GM10266 (cell line): ENCODE results near the gene CSNK1E.

Source experiments
- DNase-seq: peaks from one replicate; pipeline ENCODE4 v3.0.0; 2012; ENCODE audit errors: extremely low spot score
- CTCF ChIP-seq: IDR thresholded peaks from 2 replicates; pipeline ENCODE4 v1.5.1; 2012; ENCODE audit warnings: mild to moderate bottlenecking, low read depth; ENCODE audit not compliant: control insufficient read depth, insufficient read depth; ENCODE audit errors: missing control alignments

Gene CSNK1E

GRCh38 chr22:38246046-38246658 lies 71.1 kb downstream of the CSNK1E start:
- TF ChIP-seq CTCF: no peak
- DNase-seq: no peak

DNA sequence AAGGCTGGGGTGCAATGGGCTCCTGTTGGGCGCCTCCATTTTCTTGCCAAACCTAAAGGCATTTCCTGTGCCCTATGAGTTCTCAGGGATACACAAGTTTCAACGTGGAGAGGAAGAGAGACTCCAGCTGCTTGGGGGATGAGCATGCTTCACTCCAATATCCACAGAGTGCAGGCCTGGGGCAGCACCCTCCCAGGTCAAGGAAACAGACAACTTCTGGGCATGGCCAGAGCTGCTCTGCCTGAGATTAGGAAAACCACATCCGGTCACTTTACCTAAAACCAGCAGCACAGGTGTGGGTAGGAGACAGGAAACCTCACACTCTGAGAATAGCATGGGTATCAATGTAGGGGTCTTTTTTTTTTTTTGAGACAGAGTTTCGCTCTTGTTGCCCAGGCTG lies 73.1 kb downstream of the CSNK1E start:
- no peak for TF ChIP-seq CTCF
- no peak for DNase-seq

DNA sequence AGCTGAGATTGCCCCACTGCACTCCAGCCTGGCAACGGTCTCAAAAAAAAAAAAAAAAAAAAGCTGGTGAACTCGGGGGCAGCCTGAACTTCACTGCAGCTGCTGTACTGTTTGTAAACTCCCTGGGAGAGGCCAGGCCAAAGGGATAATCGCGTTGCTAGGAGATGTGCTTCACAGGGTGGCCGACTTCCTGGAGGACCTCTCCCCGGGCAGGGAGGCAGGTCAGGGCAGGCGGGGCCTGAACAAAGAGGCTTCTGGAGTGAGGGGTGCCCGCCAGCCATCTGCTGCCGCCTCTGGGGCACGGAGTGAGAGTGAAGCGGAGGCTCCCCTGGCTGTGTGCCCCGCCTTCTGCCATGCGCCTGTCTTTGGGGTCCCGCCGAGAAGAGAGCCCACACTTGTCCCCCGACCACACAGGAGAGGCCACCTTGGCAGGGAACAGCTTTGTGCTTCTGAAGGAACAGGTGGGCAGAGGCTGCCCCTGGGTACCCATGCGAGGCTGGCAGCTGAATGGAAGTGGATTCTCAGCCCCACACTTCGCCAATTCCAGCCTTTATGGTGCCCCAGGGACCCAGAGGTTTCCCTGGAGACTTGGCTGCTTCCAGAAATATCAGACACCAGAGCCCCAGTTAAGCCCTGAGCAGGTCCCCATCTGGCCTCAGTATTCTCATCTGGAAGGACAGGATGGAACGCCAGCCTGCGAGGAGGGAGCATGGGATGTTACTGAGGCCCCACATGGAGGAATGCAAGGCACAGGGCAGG lies 74.0 kb downstream of the CSNK1E start:
- DNase-seq: no peak

DNA sequence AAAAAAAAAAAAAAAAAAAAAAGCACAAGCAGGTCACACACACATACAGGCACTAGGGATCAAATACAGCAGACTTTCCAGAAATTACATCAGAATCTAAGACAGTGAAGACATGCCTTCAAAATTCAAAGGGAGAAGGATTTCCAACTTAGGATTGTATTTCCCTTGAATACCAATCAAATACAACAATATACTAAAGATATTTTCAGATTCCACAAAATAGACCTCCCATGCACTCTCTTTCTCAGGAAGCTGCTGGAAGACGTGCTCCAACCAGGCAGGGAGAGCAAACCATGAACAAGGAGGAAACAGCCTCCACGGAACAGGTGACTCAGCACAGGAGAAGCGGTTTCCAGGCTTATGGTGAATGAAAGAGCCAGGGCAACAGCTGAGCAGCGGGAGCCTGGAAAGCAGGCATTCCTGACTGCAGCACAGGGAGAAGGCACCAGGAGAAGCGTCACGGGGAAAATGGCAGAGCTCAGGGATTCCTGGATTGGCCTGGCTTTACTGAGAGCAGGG lies 76.4 kb downstream of the CSNK1E start:
- no peak for DNase-seq
- no peak for TF ChIP-seq CTCF

More for the DNA sequence above, 74.0 kb downstream of the CSNK1E start:
- TF ChIP-seq CTCF: no peak
